ENCODE data around the gene NXPE3.

The NXPE3 gene

DNA sequence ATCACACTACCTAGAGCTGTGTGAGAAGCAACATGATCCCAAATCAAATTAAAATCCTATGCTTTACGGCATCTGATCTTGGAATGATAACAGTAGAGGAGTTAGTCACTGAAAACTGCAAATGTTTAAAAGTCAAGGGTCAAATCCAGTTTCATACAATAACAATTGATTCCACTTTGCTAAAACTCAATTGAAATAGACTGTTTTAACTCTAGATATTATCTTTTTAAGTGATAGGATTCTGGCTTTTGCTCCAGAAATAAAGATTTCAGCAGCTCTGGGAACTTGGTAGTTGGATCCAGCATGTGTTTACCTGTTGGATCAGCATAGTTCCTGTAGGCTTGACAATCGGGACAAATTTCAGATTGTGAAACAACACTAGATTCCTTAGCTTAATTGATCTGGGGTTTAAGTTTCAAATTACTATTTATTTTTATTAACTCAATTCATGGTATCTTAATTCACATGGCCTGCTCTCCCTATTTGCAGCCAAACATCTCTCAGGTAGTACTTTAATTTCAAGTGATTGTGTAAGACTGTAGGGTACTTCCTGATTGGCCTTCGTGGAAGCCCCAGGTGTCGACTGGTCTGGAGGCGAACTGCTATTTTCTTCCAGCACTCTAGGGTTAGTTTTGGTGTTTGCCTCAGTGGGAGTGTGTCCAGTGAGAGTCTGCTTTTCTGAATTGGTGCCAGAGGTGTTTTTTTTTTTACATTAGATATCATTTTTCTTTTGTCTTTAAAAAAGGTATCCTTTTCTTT is 86.9 kb downstream of the NXPE3 start:
- Histone ChIP-seq H3K79me2 (ENCODE audit: low read length) (no peaks in the 10 kb centered on the region), H3K36me3 (replicated peaks; ENCODE audit: insufficient read depth, low read length) (no peaks in the 10 kb centered on the region), H3K9me2 (replicated peaks; ENCODE audit: insufficient read depth, low read length) (no peaks in the 10 kb centered on the region), H3K4me3 (ENCODE audit: low read length) (no peak overlapping the region), H2AFZ (ENCODE audit: low read length) (no peak overlapping the region), H3K27me3 (replicated peaks; ENCODE audit: insufficient read depth, low read length) (no peaks in the 10 kb centered on the region), H3K4me1 (ENCODE audit: low read length) (no peaks in the 10 kb centered on the region), H3K9ac (ENCODE audit: low read length) (no peak overlapping the region), H3F3A (ENCODE audit: insufficient read depth, low read length) (no peaks in the 10 kb centered on the region), H3K9me3 (replicated peaks; ENCODE audit: insufficient read depth, low read length) (no peaks in the 10 kb centered on the region), H4K20me1 (ENCODE audit: insufficient read depth, low read length) (no peaks in the 10 kb centered on the region), H3K27ac (ENCODE audit: low read length) (no peak overlapping the region), H3K4me2 (ENCODE audit: low read depth, low read length) (no peak overlapping the region)
- DNase-seq = no peak
- TF ChIP-seq EZH2 (optimal IDR thresholded peaks at IDR 0.05; ENCODE audit: low read depth, low read length) = no peak
- TF ChIP-seq, protein P1, sequence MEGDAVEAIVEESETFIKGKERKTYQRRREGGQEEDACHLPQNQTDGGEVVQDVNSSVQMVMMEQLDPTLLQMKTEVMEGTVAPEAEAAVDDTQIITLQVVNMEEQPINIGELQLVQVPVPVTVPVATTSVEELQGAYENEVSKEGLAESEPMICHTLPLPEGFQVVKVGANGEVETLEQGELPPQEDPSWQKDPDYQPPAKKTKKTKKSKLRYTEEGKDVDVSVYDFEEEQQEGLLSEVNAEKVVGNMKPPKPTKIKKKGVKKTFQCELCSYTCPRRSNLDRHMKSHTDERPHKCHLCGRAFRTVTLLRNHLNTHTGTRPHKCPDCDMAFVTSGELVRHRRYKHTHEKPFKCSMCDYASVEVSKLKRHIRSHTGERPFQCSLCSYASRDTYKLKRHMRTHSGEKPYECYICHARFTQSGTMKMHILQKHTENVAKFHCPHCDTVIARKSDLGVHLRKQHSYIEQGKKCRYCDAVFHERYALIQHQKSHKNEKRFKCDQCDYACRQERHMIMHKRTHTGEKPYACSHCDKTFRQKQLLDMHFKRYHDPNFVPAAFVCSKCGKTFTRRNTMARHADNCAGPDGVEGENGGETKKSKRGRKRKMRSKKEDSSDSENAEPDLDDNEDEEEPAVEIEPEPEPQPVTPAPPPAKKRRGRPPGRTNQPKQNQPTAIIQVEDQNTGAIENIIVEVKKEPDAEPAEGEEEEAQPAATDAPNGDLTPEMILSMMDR (IDR thresholded peaks at IDR 0.05; ENCODE audit: low read length) = no peak
- TF ChIP-seq EZH2phosphoT487 (IDR thresholded peaks at IDR 0.05; ENCODE audit: low read length) = no peak

DNA sequence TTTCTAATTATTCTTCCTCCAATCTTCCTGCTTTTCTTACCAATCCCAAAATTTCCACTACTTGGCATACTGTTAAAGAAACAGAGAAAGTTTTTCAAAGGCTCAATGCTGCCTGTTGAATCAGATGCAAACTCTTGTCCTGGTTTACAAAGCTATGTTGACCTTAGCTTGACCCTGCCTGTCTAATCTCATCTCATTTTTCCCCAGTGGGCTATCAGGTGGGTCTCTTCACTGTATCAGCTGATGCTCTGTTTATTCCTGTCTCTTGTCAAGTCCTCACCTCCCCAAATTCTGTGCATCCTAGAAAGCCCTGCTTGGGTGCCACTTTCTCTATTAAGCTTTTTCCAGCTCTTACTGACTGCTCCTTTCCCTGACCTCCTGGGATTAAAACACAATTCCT is 88.5 kb downstream of the NXPE3 start:
- no peak for TF ChIP-seq EZH2 (optimal IDR thresholded peaks at IDR 0.05; ENCODE audit: low read depth, low read length)
- TF ChIP-seq EZH2phosphoT487 (IDR thresholded peaks at IDR 0.05; ENCODE audit: low read length) = no peak
- TF ChIP-seq, protein P1 (IDR thresholded peaks at IDR 0.05; ENCODE audit: low read length) = no peak
- no peak for DNase-seq
- no peak overlapping the region for H3K4me3 ChIP-seq (ENCODE audit: low read length)
- no peaks in the 10 kb centered on the region for H3K9me3 ChIP-seq (replicated peaks; ENCODE audit: insufficient read depth, low read length)
- no peaks in the 10 kb centered on the region for H3K27me3 ChIP-seq (replicated peaks; ENCODE audit: insufficient read depth, low read length)
- no peaks in the 10 kb centered on the region for H3F3A ChIP-seq (ENCODE audit: insufficient read depth, low read length)
- H3K79me2 ChIP-seq (ENCODE audit: low read length) = no peaks in the 10 kb centered on the region
- no peaks in the 10 kb centered on the region for H3K36me3 ChIP-seq (replicated peaks; ENCODE audit: insufficient read depth, low read length)
- no peak overlapping the region for H3K9ac ChIP-seq (ENCODE audit: low read length)
- no peak overlapping the region for H2AFZ ChIP-seq (ENCODE audit: low read length)
- no peaks in the 10 kb centered on the region for H4K20me1 ChIP-seq (ENCODE audit: insufficient read depth, low read length)
- no peaks in the 10 kb centered on the region for H3K9me2 ChIP-seq (replicated peaks; ENCODE audit: insufficient read depth, low read length)
- H3K4me2 ChIP-seq (ENCODE audit: low read depth, low read length) = no peak overlapping the region
- H3K27ac ChIP-seq (ENCODE audit: low read length) = no peak overlapping the region
- H3K4me1 ChIP-seq (ENCODE audit: low read length) = no peaks in the 10 kb centered on the region

DNA sequence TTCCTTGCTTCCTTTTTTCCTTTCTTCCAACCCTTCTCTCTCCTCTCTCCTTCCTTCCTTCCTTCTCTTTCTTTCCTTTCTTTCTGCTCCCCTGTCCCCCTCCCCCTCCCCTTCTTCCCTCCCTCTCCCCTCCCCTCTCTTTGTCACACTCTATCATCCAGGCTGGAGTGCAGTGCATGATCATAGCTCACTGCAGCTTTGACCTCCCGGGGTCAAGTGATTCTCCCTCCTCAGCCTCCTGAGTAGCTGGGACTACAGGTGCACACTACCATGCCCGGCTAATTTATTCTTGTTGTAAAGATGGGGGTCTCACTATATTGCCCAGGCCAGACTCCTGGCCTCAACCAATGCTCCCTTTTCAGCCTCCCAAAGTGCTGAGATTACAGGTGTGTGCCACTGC is 89.0 kb downstream of the NXPE3 start:
- Histone ChIP-seq H3K4me3 (ENCODE audit: low read length) (no peak overlapping the region), H3K79me2 (ENCODE audit: low read length) (no peaks in the 10 kb centered on the region), H3F3A (ENCODE audit: insufficient read depth, low read length) (no peaks in the 10 kb centered on the region), H3K36me3 (replicated peaks; ENCODE audit: insufficient read depth, low read length) (no peaks in the 10 kb centered on the region), H3K9ac (ENCODE audit: low read length) (no peak overlapping the region), H4K20me1 (ENCODE audit: insufficient read depth, low read length) (no peaks in the 10 kb centered on the region), H2AFZ (ENCODE audit: low read length) (no peak overlapping the region), H3K27me3 (replicated peaks; ENCODE audit: insufficient read depth, low read length) (no peaks in the 10 kb centered on the region), H3K9me2 (replicated peaks; ENCODE audit: insufficient read depth, low read length) (no peaks in the 10 kb centered on the region), H3K4me1 (ENCODE audit: low read length) (no peaks in the 10 kb centered on the region), H3K4me2 (ENCODE audit: low read depth, low read length) (no peak overlapping the region), H3K27ac (ENCODE audit: low read length) (no peak overlapping the region), H3K9me3 (replicated peaks; ENCODE audit: insufficient read depth, low read length) (no peaks in the 10 kb centered on the region)
- DNase-seq = no peak
- TF ChIP-seq EZH2phosphoT487 (IDR thresholded peaks at IDR 0.05; ENCODE audit: low read length) (no peak), EZH2 (optimal IDR thresholded peaks at IDR 0.05; ENCODE audit: low read depth, low read length) (no peak)
